Urothelium cell line (cell line): ENCODE measurements around the gene SCUBE3.

Experiments used
- DNase-seq: peaks from one replicate; pipeline ENCODE4 v3.0.0; 2011; ENCODE audit warnings: low spot score, mixed read lengths
- FAIRE-seq: peaks from 2 replicates; lab custom pipeline; 2011; peaks lifted over from hg19 to GRCh38; lab: Jason Lieb, UNC

Gene SCUBE3

GRCh38 chr6:35213824-35214756 lies at the start of gene SCUBE3:
Gene SCUBE3, plus strand, starts transcription at chr6:35213956. Its CDS starts 463 bp downstream, at chr6:35214419.
- FAIRE-seq (no peak), DNase-seq (peak; percentile 70)

- no peak for DNase-seq
- no peak for FAIRE-seq
Observed at GRCh38 chr6:35164277-35164676, 49.5 kb upstream of the SCUBE3 start.

GRCh38 chr6:35164868-35165267 lies 48.9 kb upstream of the SCUBE3 start:
- no peak for DNase-seq
- no peak for FAIRE-seq

DNA sequence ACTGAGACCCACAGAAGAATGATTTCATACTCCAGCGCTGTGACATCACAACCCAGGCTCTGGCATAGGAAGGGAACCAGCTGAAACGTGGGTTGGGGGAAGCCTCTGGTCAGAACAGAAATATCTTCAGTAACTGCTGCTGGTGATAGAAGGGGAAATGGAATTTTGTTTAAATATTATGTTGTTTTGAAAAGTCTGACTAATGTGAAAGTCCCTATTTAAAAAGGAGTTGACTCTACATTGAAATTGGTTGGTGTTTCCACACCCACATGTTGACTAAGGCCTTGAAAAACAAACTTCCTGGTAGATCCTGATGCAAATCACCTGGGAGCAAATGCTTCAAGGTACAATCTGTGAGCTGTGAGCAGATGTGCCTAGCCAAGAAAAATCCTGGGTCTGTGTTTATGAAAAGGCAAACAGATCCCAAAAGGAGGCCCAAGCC lies 48.1 kb upstream of the SCUBE3 start:
- FAIRE-seq (no peak), DNase-seq (no peak)

- no peak for FAIRE-seq
Observed at GRCh38 chr6:35166116-35166515, 47.6 kb upstream of the SCUBE3 start.

GRCh38 chr6:35166520-35166919 lies 47.2 kb upstream of the SCUBE3 start:
- DNase-seq (no peak), FAIRE-seq (no peak)

More at GRCh38 chr6:35166116-35166515, 47.6 kb upstream of the SCUBE3 start:
- DNase-seq: no peak

GRCh38 chr6:35167505-35167904 lies 46.3 kb upstream of the SCUBE3 start:
- DNase-seq (no peak), FAIRE-seq (no peak)

GRCh38 chr6:35168461-35168861 lies 45.3 kb upstream of the SCUBE3 start:
- no peak for FAIRE-seq
- no peak for DNase-seq

DNA sequence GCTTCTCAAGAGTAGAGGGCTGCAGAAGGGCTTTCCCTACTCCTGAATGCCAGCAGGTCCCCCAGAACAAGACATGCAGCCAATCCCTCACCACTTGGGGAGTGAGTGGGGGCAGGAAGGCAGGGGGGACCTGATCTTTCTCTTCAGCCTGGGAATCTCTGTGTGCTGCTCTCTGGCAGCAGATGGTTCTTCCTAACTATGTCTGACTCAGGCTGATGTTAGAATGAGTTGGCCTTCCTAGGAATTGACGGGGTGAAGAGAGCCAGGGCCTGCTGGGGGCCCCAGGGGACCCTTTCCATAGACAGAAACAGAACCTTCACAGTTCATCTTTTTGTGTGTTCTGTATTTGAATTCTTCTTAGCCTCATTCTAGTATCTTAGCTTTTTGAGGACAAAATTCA lies 43.6 kb upstream of the SCUBE3 start:
- DNase-seq: no peak
- FAIRE-seq: no peak

- FAIRE-seq (no peak), DNase-seq (no peak)
Observed at GRCh38 chr6:35170891-35171290, 42.9 kb upstream of the SCUBE3 start.

DNA sequence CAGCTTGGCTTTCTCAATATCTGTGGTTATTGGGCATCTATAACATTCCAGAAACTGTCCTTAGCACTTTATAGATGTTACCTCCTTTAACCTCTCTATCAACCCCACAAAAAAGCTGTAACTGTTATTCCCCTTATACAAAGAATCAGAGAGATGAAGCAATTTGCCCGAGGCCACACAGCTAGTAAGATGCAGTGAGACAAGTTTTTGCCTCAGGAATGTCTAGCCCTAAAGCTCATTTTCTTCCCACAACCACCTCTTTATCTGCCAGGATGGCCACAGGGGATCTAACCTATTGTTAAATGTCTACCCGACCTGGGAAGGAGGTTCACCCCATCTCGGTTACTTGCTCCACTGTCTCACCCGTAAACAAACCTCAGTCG lies 40.7 kb upstream of the SCUBE3 start:
- no peak for DNase-seq
- no peak for FAIRE-seq

DNA sequence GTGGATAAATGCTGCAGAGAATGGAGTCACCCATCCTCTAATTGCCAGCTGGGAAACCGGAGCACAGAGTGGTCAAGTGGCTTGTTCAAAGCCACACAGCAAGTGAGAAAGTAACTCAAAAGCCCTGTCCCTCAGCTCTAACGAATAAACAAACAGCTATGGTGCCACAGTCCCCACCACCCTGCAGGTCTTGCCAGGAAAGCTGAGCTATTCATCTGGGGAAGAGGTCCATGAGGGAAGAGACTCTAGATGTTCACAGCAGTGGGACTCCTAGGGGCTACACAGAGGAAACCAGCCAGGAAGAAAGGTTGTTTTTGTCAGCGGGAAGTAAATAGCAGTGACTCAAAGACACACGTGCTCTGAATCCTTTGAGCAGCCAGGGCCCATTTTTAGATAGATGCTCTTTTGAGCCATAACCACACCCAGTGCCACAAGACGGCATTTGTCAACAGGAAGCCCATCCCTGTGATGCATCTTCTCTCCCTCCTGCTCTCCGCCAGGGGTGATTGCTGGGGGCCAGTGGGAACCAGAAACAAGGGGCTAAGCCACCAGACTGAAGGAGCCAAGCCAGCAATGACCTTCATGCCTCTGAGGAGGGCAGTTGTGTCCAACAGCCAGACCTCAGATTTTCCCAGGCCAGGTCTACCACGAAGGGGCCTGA lies 40.2 kb upstream of the SCUBE3 start:
- FAIRE-seq (no peak), DNase-seq (no peak)

DNA sequence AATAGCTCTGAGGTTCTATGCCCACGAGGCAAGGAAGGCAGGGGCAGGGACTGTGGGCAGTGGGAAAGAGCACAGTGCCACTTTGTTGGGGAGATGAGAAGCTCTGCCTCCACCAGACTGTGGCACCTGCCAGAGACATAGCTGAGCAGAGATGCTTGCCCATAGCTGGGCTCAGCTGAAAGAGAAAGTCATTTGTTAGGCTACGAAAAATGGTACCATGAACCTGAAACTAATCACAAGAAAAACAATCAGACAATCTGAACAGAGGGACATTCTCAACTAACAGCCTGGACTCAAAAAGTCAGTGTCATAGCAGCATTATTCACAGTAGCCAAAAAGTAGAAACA lies 39.7 kb upstream of the SCUBE3 start:
- DNase-seq: no peak
- FAIRE-seq: no peak

GRCh38 chr6:35174501-35174900 lies 39.3 kb upstream of the SCUBE3 start:
- FAIRE-seq: no peak

GRCh38 chr6:35176301-35177024 lies 37.3 kb upstream of the SCUBE3 start:
- FAIRE-seq (no peak), DNase-seq (no peak)

More at GRCh38 chr6:35174501-35174900, 39.3 kb upstream of the SCUBE3 start:
- DNase-seq: no peak

DNA sequence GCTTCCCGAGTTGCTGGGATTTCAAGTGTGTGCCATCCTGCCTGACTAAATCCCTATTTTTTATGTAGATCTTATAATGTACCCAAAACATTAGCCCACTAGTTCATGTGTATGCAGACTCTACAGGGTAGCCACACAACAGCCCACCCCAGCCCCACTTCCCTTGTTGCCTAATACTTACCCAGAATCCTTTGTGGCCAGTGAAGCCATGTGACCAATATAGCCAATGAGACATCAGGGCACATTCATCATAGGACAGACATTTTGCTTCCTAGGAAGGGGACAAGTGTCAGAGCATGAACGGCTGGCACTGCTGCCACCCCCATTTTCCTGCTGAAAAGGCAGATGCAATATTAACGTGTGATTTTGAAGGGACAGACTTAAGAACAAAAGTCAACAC lies 36.6 kb upstream of the SCUBE3 start:
- no peak for FAIRE-seq

DNA sequence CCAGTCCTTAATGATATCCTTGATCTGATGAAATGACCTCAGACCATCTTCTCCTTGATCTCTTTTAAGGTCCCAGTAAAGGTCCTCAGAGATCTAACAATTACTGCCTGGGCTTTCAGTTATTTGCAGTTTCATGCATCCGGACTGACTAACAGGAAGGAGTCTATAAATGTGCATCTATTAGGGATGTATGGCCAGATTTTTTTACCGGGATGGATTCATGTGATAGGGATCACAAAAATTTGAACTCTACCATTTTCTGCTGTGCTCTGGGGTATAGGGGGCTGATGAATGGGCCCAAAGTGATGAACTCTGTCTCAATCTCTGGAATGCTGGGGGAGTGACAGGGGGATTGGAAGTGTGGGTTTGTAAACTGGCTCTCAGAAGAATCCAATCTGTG lies 36.2 kb upstream of the SCUBE3 start:
- DNase-seq (no peak), FAIRE-seq (no peak)

More for the DNA sequence above, 36.6 kb upstream of the SCUBE3 start:
- DNase-seq: no peak

DNA sequence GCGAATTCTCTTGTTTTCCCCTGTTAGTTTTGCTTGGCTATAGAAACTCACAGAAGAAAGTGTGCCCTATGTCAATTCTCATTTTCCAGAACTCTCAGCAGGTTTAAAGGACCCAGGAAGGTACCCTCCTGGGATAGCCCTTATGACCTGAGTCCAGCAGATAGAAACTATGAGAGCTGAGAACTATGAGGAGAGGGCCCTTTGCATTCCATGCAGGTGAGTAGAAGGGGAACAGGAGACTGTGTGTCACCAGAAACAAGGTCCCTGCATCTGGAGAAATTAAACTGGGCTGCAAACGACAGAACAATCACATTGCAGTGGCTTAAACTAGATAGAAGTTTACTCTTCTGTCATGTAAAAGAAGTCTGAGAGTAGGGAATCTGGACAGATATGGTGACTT lies 35.7 kb upstream of the SCUBE3 start:
- FAIRE-seq: no peak
- no peak for DNase-seq

DNA sequence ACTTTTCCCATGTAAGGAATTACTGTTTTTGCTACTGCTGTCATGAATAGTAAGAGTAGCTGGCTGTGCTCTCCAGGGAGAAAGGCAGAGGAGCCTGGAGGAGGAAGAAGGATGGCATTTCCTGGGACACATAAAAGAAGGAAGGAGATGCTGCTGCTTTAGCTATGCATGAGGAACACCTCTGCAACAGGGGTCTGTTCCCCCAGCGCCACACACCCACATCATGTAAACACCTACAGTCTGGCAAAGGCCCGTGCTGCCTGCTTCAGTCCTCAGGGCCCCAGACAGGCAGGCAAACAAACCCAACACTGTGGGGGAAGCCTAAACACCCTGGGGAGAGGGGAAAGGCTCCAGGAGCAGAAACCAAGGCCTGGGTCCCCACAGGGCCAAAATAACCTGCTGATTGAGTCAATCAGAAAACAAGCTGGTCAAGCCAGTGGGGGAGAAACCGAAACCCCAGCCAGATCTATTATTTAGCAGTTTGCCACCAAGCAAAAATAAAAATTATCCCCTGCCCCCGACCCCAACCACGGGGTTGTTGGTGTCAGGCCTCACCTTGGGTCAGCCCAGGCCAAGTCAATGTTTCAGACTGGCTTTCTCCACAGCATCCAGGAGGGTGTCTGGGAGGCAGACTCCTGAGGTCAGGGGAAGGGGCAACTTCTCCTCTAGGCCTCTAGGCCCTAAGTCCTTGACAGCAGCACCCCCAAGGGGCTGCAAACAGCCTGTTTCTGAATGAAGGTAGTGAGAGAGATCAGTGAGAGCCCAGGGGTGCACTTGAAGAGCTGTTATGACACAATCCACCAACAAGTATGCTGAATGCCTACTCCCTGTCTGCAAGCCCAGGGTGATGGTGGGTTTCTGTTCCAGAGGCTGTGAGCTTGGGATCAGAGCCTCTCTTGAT lies 34.6 kb upstream of the SCUBE3 start:
- DNase-seq (no peak), FAIRE-seq (no peak)

- FAIRE-seq (no peak), DNase-seq (no peak)
Observed at GRCh38 chr6:35179901-35180535, 33.7 kb upstream of the SCUBE3 start.
